ENCODE results near the gene LRP5. TPM values are rescaled to one million over a fixed set of nuclear protein-coding genes. Genes with fewer than 3 reads are reported as not detected.
"Not testable (repeated sequence)": the region's sequence is repeated elsewhere in the genome, so short reads cannot be mapped to it uniquely, and the experiment has no call there.

LRP5 gene
- total RNA-seq, 2 donors from 2014 or later, result 34.6 to 60.9 TPM

GRCh38 chr11:68276861-68277260 lies 35.5 kb upstream of the LRP5 start:
- DNase-seq (ENCODE audit: low spot score), result no peak
- H3K4me3 ChIP-seq, result no peak overlapping the region
- H3K4me1 ChIP-seq, result peaks cover 0 to 9% of the 10 kb centered on the region in 2 donors
- H3K27me3 ChIP-seq, result no peaks in the 10 kb centered on the region
- no peak overlapping the region for H3K27ac ChIP-seq
- no peak for TF ChIP-seq CTCF (IDR thresholded peaks at IDR 0.05)
- H3K36me3 ChIP-seq, result no peaks in the 10 kb centered on the region
- H3K9me3 ChIP-seq, result no peaks in the 10 kb centered on the region

GRCh38 chr11:68279676-68280075 lies 32.7 kb upstream of the LRP5 start:
- TF ChIP-seq CTCF (IDR thresholded peaks at IDR 0.05), result no peak

GRCh38 chr11:68282141-68282860 lies 30.1 kb upstream of the LRP5 start:
- H3K9me3 ChIP-seq, result no peaks in the 10 kb centered on the region
- no peak overlapping the region for H3K27ac ChIP-seq
- no peak overlapping the region for H3K4me3 ChIP-seq
- DNase-seq (ENCODE audit: low spot score), result no peak
- no peaks in the 10 kb centered on the region for H3K27me3 ChIP-seq
- H3K4me1 ChIP-seq, result no peaks in the 10 kb centered on the region
- TF ChIP-seq CTCF (IDR thresholded peaks at IDR 0.05), result no peak
- no peaks in the 10 kb centered on the region for H3K36me3 ChIP-seq

More at GRCh38 chr11:68279676-68280075, 32.7 kb upstream of the LRP5 start:
- no peak overlapping the region for H3K27ac ChIP-seq
- H3K9me3 ChIP-seq, result no peaks in the 10 kb centered on the region
- H3K4me3 ChIP-seq, result no peak overlapping the region
- H3K4me1 ChIP-seq, result no peaks in the 10 kb centered on the region
- no peaks in the 10 kb centered on the region for H3K27me3 ChIP-seq
- no peak for DNase-seq (ENCODE audit: low spot score)
- no peaks in the 10 kb centered on the region for H3K36me3 ChIP-seq

- H3K9me3 ChIP-seq, result no peaks in the 10 kb centered on the region
- DNase-seq (ENCODE audit: low spot score), result no peak
- H3K36me3 ChIP-seq, result no peaks in the 10 kb centered on the region
- H3K27me3 ChIP-seq, result no peaks in the 10 kb centered on the region
- H3K4me1 ChIP-seq, result no peaks in the 10 kb centered on the region
- no peak overlapping the region for H3K27ac ChIP-seq
- no peak for TF ChIP-seq CTCF (IDR thresholded peaks at IDR 0.05)
- no peak overlapping the region for H3K4me3 ChIP-seq
These were observed 29.5 kb upstream of the LRP5 start for GRCh38 chr11:68282861-68283230.

- H3K4me3 ChIP-seq; H3K9me3 ChIP-seq; H3K27ac ChIP-seq; H3K27me3 ChIP-seq; H3K4me1 ChIP-seq; H3K36me3 ChIP-seq; DNase-seq (ENCODE audit: low spot score): not testable (repeated sequence)
These were observed 27.8 kb upstream of the LRP5 start for GRCh38 chr11:68284588-68284987.

GRCh38 chr11:68287419-68287818 lies 25.0 kb upstream of the LRP5 start:
- Histone ChIP-seq H3K4me1 (no peaks in the 10 kb centered on the region), H3K36me3 (no peaks in the 10 kb centered on the region), H3K4me3 (no peak overlapping the region), H3K9me3 (no peaks in the 10 kb centered on the region), H3K27me3 (no peaks in the 10 kb centered on the region), H3K27ac (no peak overlapping the region)
- no peak for TF ChIP-seq CTCF (IDR thresholded peaks at IDR 0.05)
- DNase-seq (ENCODE audit: low spot score), result no peak

Measured in right atrium auricular region (tissue), 2 donors.